HS-5 (cell line): Measurements from ENCODE around the gene P2RY14.
A peak's percentile ranks its signal among the peaks of the same experiment; 100 is the strongest.

Source experiments
- DNase-seq: peaks from one replicate; pipeline ENCODE4 v3.0.0-alpha.2; 2012; ENCODE audit warnings: low read depth

Gene P2RY14

GRCh38 chr3:151278230-151278629 lies at the start of gene P2RY14:
P2RY14 (minus strand) TSS chr3:151278542; CDS start chr3:151214316, 64,226 bp downstream.
- no peak for DNase-seq

DNA sequence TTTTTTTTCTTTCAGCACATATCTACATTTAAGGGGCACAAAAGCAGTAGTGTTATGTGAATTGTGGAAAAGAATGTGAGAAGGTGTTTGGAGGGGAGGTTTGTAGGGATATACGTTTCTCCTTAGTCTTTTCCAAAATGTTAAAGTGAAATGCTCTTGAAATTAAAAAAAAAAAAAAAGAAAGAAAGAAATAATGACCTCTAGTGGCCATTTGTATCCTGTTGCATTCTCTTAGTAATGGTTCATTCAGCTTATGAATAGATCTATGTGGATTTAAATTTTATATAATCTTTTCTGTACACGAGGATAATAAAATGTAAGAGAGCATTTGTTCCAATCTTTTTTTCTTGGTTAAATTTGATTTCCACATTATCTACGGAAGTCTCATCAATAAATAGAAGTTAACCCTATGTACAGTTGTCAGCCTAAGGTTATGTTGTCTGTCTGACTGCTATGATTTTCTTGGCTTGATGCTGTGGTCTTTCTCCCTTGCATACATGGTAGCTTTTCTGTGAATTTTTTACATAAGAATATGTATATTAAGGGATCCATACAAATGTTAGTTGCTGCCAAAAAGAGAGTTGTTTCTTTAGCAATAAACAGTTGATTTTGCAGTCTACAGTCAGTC lies 49.3 kb upstream of the P2RY14 start:
- no peak for DNase-seq

DNA sequence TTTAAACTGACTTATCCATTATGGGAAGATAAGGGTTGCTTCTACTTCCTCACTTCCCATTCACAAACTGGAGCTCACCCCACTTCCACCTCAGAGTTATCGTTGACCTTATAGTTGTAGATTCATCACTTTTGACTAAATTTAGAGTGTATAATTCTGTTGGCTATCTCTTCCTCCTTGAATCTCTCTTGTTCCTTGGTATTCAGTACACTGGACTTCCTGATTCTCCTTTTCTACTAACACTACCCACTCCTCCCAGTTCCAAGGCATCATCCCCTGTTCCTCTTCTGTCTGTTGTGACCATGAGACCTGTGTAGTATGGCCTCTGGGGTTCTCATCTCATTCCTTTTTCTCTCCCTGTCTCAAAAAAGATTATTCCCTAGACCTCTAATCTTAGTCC lies 44.2 kb upstream of the P2RY14 start:
- no peak for DNase-seq

GRCh38 chr3:151321526-151321925 lies 43.2 kb upstream of the P2RY14 start:
- DNase-seq = no peak

GRCh38 chr3:151320131-151320530 lies 41.8 kb upstream of the P2RY14 start:
- no peak for DNase-seq

- no peak for DNase-seq
These were observed 41.3 kb upstream of the P2RY14 start for GRCh38 chr3:151319628-151320027.

DNA sequence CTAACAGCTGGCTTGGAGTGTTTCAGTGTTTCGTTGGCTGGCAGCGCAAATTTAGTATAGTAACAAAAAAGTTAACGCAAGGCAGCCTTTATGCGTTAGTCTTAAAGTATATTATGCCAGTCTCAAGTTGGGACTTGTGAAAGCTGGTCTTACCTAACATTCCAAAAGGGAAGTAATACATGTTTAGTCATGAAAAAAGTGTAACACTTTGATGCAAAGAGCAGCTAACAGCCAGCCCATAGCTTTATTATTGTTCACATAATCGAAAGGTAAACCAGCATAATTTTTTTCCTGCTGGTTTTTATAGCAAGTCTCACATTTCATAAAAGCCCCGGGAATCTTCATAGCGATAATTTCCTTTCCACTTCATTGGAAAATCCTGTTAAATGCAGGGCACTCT lies 40.6 kb upstream of the P2RY14 start:
- DNase-seq = no peak

DNA sequence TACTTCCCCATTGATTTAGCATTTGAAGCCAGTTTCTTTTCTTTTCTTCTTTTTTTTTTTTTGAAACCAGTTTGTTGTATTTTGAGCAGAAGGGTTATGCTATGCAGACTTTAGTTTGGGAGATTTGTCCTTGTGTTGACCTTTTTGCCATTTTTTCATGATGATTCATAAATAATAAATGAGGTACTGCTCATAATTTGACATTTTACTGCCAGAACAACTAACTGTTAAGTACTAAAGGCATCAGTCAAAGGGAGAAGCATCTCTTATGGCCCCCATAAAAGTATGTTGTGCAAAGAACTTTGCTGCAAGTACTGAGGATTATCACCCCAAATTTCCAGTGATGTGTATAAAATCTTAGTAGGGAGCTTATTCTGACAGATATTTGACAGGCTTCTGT lies 40.0 kb upstream of the P2RY14 start:
- DNase-seq = no peak

DNA sequence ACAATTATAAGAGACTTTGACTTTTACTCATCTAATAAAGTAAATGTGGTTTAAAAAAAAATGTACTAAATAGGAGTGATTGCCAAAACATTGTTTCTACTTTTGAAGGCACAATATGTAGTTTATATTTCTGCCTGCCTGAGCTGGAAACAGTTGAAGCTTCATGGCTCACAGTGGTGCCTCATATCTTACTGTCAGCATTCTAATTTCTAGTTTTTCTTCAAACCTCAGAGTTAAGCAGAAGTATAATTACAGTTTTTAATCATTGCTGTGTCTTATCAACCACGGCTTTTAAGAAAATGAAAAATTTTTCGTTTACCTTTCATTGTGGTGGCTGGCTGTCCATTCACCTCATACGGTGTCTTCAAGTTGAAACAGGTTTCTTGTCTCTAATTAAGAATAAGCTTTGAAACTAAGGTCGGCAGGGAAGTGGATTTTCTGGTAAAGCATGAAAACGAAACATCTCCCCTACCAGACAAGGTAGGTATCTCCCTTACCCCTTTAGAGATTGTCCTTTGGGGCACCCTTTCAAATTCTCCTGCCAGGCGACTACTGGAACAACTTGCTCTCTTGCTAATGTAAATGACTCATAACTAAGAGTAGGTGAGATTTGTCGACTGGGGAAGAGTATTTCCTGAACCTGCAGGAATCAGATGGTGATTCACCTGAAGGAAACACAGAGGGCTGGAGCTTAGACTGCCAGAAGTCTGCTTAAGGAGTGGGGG lies 38.1 kb upstream of the P2RY14 start, which contains the start of gene GPR87:
TSS of gene GPR87 (minus strand) at position 554 of the 725 bp plus-strand sequence. CDS start 16,720 bp downstream, outside the sequence.
- no peak for DNase-seq

DNA sequence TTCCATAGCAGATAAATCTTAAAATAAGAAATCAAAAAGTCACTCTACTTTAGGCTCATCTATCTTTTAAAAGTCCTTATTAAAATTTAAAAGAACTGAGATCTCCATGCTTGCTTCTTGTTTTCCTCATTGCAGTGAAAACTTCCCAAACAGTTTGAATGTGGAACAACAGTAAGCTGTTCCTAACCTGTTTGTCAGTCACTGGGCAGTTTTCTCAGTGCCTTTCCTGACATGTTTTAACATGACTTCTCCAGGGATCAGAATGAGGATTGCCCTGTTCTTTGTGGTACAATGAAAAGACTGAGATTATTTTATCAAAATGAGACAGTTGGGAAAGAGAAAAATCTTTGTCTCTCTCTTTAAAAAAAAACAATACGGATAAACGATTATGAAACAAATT lies 37.5 kb upstream of the P2RY14 start:
- DNase-seq = no peak

- DNase-seq = no peak
These were observed 36.8 kb upstream of the P2RY14 start for GRCh38 chr3:151315136-151315535.

- no peak for DNase-seq
These were observed 36.3 kb upstream of the P2RY14 start for GRCh38 chr3:151314593-151314992.

DNA sequence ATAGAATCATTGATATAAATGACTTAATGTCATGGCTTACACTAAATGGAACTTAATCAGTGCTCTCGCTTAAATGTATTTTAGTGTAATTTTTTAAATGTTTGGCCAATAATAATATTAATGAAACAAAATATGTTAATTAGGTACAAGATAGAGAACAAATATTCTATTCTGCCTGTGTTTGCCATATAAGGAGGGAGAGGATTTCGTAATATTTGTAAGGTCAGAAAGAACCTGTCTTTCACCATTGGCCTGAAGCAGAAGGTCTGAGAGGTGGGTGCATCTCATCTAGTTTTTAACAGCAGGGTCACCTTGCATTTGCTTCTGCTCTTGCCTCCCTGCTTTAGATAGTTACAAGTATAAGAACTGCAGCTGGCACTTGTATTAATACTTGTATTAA lies 35.8 kb upstream of the P2RY14 start:
- no peak for DNase-seq

- DNase-seq = no peak
These were observed 34.6 kb upstream of the P2RY14 start for GRCh38 chr3:151312972-151313371.

DNA sequence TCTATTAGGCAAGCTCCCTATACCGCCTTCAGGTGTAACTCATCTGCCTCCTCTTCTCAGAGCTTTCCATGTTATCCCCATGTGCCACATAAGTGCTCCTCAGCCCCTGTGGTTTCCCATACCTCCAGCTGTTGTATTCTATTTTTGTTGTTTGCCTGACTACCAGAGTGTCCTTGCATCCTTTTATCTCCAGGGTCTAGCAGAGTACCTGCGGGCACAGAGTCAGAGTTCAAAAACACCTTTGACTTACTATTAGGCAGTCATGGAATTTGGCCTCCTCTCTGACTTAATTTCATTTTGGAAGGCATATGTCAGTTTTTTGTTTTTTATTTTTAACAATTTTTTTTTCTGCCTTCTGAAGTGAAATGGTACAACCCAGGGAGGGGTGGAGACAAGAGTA lies 31.2 kb upstream of the P2RY14 start:
- no peak for DNase-seq

DNA sequence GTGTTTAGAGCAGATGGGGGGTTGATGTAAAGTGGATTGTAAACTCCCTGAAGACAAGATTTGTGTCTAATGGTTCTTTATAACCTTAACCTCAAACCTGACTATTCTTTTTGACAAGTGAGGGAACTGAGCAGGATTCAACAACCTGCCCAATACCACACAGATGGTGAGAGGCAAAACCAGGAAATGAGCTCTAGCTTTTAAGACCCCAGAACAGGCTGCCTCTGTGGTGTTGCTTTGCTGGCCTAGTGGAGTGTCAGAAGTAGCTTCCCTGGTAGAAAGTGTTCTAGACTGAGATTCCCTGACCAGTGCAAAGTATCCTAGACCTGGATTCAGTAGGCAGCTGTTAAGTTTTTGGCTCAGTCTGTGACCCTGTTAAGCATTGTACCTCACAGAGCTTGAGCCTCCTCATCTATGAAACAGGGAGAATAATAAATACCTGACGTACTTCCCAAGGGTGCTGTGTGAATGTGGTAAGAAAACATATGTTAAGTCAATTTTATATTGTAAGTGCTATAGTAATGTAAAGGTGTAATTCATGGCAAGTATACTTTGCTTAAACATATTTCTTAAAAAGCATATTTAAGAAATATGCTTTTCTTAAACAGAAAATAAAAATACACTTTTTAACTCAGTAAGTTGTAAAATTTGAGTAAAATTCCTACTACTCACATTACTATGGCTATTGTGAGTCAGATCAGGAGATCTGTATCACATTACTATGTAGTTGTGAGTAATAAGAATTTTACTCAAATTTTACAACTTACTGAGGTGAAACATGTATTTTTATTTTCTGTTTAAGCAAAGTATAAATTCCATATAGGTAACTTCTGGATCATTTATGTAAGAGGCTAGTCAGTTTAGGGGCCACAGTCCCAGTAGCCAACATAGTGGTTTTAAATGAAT lies 29.5 kb upstream of the P2RY14 start:
- DNase-seq = no peak

GRCh38 chr3:151307131-151307530 lies 28.8 kb upstream of the P2RY14 start:
- no peak for DNase-seq

GRCh38 chr3:151306168-151306810 lies 27.9 kb upstream of the P2RY14 start:
- DNase-seq = no peak

- no peak for DNase-seq
These were observed 27.4 kb upstream of the P2RY14 start for GRCh38 chr3:151305775-151306151.

DNA sequence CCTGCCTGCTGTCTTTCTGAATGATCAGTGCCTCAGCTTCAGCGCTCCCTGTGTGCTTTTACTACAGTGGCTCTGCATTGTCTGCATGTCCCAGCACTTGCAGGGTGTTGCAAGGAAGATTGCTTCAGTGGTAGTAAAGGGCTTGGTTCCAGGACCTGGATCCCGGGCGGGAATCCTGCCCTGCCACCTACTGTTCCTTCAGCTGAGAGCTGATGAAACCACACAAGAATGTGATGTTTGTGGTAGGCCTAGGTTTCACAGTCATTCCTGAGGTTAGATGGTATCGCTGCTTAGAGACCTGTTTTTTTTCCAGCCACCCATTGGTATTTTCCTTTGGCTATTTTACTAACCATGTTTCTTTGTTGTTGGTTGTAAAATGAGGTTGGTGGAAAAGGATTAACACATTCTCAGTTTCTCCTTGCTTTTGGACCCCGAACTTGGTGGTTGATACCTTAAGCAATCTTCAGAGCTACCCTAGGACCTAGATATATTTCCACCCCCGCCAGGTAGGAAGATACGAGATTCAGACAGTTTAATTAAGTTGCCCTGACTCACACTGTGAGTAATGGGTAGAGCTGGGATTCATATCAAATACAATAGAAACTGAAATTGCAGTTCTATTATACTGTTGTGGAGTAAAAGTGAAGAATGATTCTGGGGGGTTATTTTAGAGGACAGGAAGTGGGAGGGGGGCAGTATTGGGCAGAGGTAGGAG lies 26.9 kb upstream of the P2RY14 start:
- peak; percentile 97 for DNase-seq

DNA sequence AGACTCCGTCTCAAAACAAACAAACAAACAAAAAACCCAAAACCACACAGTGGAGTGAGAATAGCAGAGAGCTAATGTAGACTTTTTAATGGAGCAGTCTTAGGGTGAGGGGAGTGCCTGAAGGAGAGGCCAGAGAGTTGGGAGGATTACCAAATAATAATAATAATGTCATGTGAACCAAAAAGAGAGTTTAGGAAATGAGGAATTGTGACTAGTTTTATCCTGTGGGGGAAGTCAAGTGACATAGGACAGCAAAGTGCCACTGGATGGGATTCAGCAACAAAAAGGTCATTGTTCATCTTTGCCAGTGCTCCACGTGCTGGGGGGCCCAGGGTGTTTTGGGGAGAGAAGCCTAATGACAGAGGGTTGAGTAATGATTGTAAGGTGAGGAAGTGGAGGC lies 25.4 kb upstream of the P2RY14 start:
- no peak for DNase-seq

DNA sequence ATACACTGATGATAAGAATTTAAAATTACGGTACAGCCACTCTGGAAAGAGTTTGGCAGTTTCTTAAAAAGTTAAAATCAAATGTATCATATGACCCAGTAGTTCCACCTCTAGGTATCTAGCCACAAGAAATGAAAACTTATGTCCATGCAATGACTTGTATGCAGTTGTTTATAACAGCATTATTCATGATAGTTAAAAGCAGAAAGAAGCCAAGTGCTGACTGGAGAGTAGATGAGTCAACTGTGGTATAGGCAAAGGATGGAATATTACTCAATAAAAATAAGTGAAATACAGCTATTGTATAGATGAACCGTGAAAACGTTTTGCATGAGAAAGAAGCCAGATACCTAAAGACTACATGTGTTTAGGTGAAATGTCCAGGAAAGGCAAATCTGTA lies 23.4 kb upstream of the P2RY14 start:
- peak; percentile 46 for DNase-seq
